HEK293 (cell line): ENCODE data around the gene ANXA10.

Experiments used
- CTCF ChIA-PET: fragments of 350-600 bp; formaldehyde crosslinking; extraction: SDS; loops from one replicate; lab custom pipeline; 2021; ENCODE audit warnings: antibody characterized with exemption; lab: Yijun Ruan, JAX
- POLR2A ChIA-PET: fragments of 300-600 bp; formaldehyde crosslinking; extraction: SDS; loops from one replicate; lab custom pipeline; 2020; ENCODE audit warnings: antibody characterized with exemption, inconsistent platforms; lab: Yijun Ruan, JAX
- H3K27ac ChIP-seq: fragments of 200-500 bp; sonication (Bioruptor generic); 2 replicates; pipeline ENCODE4 v1.5.1; 2014; ENCODE audit warnings: low read depth, low read length, control low read depth, inconsistent platforms; ENCODE audit errors: extremely low read depth
- H3K36me3 ChIP-seq, 2 experiments: fragments of 200-500 bp in 1 of 2; sonication (Bioruptor generic) in 1 of 2; 1 replicate in 1 of 2; 2 replicates in 1 of 2; pipeline ENCODE4 v1.5.1; 2014 to 2017; ENCODE audit warnings: inconsistent platforms in 2 of 2, low read length in 2 of 2; ENCODE audit not compliant: control insufficient read depth in 2 of 2, insufficient read depth in 1 of 2
- H3K4me1 ChIP-seq: fragments of 200-500 bp; sonication (Bioruptor generic); 2 replicates; pipeline ENCODE4 v1.5.1; 2014; ENCODE audit warnings: mild to moderate bottlenecking, low read length, inconsistent platforms; ENCODE audit not compliant: control insufficient read depth, insufficient read depth
- H3K4me3 ChIP-seq: 2 replicates; pipeline ENCODE4 v1.5.1; 2011; ENCODE audit warnings: low read depth, mild to moderate bottlenecking, control low read depth, low read length, moderate library complexity
- H3K9me3 ChIP-seq: fragments of 200-500 bp; sonication (Bioruptor generic); 2 replicates; pipeline ENCODE4 v1.5.1; 2014; ENCODE audit warnings: low read depth, low read length, inconsistent platforms; ENCODE audit not compliant: control insufficient read depth, insufficient read depth
- AEBP2 ChIP-seq: fragments of 450-650 bp; formaldehyde crosslinking; IDR thresholded peaks from 2 replicates; pipeline ENCODE4 v1.5.1; 2016; ENCODE audit warnings: missing biosample characterization, missing genetic modification characterization, borderline replicate concordance
- ATF2 ChIP-seq: fragments of 450-650 bp; formaldehyde crosslinking; IDR thresholded peaks from 2 replicates; pipeline ENCODE4 v1.5.1; 2016; ENCODE audit warnings: missing biosample characterization, missing genetic modification characterization, low read depth
- CTCF ChIP-seq: fragments of 450-650 bp; formaldehyde crosslinking; IDR thresholded peaks from 2 replicates; pipeline ENCODE4 v1.5.1; 2016; ENCODE audit warnings: missing biosample characterization, missing genetic modification characterization
- KLF1 ChIP-seq: fragments of 450-650 bp; formaldehyde crosslinking; IDR thresholded peaks from 2 replicates; pipeline ENCODE4 v1.5.1; 2016; ENCODE audit warnings: missing biosample characterization, missing genetic modification characterization
- KLF10 ChIP-seq: fragments of 450-650 bp; IDR thresholded peaks from 2 replicates; pipeline ENCODE4 v1.5.1; 2018; ENCODE audit warnings: missing biosample characterization, mild to moderate bottlenecking, missing genetic modification characterization
- KLF7 ChIP-seq: fragments of 450-650 bp; formaldehyde crosslinking; IDR thresholded peaks from 2 replicates; pipeline ENCODE4 v1.5.1; 2016; ENCODE audit warnings: missing biosample characterization, missing genetic modification characterization, borderline replicate concordance
- KLF9 ChIP-seq: fragments of 450-650 bp; formaldehyde crosslinking; IDR thresholded peaks from 2 replicates; pipeline ENCODE4 v1.5.1; 2016; ENCODE audit warnings: missing biosample characterization, missing genetic modification characterization, low read depth
- PRDM4 ChIP-seq: fragments of 450-650 bp; formaldehyde crosslinking; IDR thresholded peaks from 2 replicates; pipeline ENCODE4 v1.5.1; 2017; ENCODE audit warnings: missing biosample characterization, missing genetic modification characterization
- RBAK ChIP-seq: fragments of 450-650 bp; formaldehyde crosslinking; IDR thresholded peaks from 2 replicates; pipeline ENCODE4 v1.5.1; 2016; ENCODE audit warnings: missing biosample characterization, missing genetic modification characterization
- SALL2 ChIP-seq: fragments of 450-650 bp; formaldehyde crosslinking; IDR thresholded peaks from 2 replicates; pipeline ENCODE4 v1.5.0; 2017; ENCODE audit warnings: missing biosample characterization, mild to moderate bottlenecking, missing genetic modification characterization, borderline replicate concordance
- SCRT2 ChIP-seq: fragments of 450-650 bp; formaldehyde crosslinking; IDR thresholded peaks from 2 replicates; pipeline ENCODE4 v1.5.1; 2016; ENCODE audit warnings: missing biosample characterization, missing genetic modification characterization
- SP7 ChIP-seq: fragments of 450-650 bp; formaldehyde crosslinking; IDR thresholded peaks from 2 replicates; pipeline ENCODE4 v1.5.1; 2016; ENCODE audit warnings: missing biosample characterization, missing genetic modification characterization
- WT1 ChIP-seq: fragments of 450-650 bp; formaldehyde crosslinking; IDR thresholded peaks from 2 replicates; pipeline ENCODE4 v1.5.1; 2016; ENCODE audit warnings: missing biosample characterization, missing genetic modification characterization
- YY1 ChIP-seq: fragments of 450-650 bp; formaldehyde crosslinking; IDR thresholded peaks from 2 replicates; pipeline ENCODE4 v1.5.1; 2018; ENCODE audit warnings: missing biosample characterization, missing genetic modification characterization
- ZBTB1 ChIP-seq: fragments of 450-650 bp; formaldehyde crosslinking; IDR thresholded peaks from 2 replicates; pipeline ENCODE4 v1.5.1; 2016; ENCODE audit warnings: missing biosample characterization, missing genetic modification characterization
- ZBTB20 ChIP-seq: fragments of 450-650 bp; formaldehyde crosslinking; IDR thresholded peaks from 2 replicates; pipeline ENCODE4 v1.5.1; 2016; ENCODE audit warnings: missing biosample characterization, missing genetic modification characterization
- ZNF202 ChIP-seq: fragments of 450-650 bp; formaldehyde crosslinking; IDR thresholded peaks from 2 replicates; pipeline ENCODE4 v1.5.1; 2016; ENCODE audit warnings: missing biosample characterization, missing genetic modification characterization, borderline replicate concordance
- ZNF211 ChIP-seq: fragments of 450-650 bp; formaldehyde crosslinking; IDR thresholded peaks from 2 replicates; pipeline ENCODE4 v1.5.1; 2016; ENCODE audit warnings: low read depth, missing biosample characterization, missing genetic modification characterization
- ZNF223 ChIP-seq: fragments of 450-650 bp; formaldehyde crosslinking; IDR thresholded peaks from 2 replicates; pipeline ENCODE4 v1.5.1; 2016; ENCODE audit warnings: missing biosample characterization, missing genetic modification characterization
- ZNF394 ChIP-seq: fragments of 450-650 bp; formaldehyde crosslinking; IDR thresholded peaks from 2 replicates; pipeline ENCODE4 v1.5.1; 2016; ENCODE audit warnings: missing biosample characterization, missing genetic modification characterization, mild to moderate bottlenecking, moderate library complexity, borderline replicate concordance
- ZNF433 ChIP-seq: fragments of 450-650 bp; formaldehyde crosslinking; IDR thresholded peaks from 2 replicates; pipeline ENCODE4 v1.5.1; 2016; ENCODE audit warnings: missing biosample characterization, missing genetic modification characterization, low read depth
- ZNF658 ChIP-seq: fragments of 450-650 bp; formaldehyde crosslinking; IDR thresholded peaks from 2 replicates; pipeline ENCODE4; 2016; ENCODE audit warnings: missing biosample characterization, missing genetic modification characterization
- ZNF747 ChIP-seq: fragments of 450-650 bp; formaldehyde crosslinking; IDR thresholded peaks from 2 replicates; pipeline ENCODE4 v1.5.1; 2016; ENCODE audit warnings: missing biosample characterization, missing genetic modification characterization
- ZNF792 ChIP-seq: fragments of 450-650 bp; formaldehyde crosslinking; IDR thresholded peaks from 2 replicates; pipeline ENCODE4 v1.5.1; 2016; ENCODE audit warnings: missing biosample characterization, missing genetic modification characterization

The ANXA10 gene

GRCh38 chr4:168164045-168164444 lies 71.7 kb downstream of the ANXA10 start:
- no peak for TF ChIP-seq PRDM4
- TF ChIP-seq ZNF394 (tag by site-specific recombination): no peak
- no peak for TF ChIP-seq AEBP2 (tag by site-specific recombination)
- no peak for TF ChIP-seq ZBTB20 (tag by site-specific recombination)
- no peak for TF ChIP-seq KLF1 (tag by site-specific recombination)
- TF ChIP-seq ZNF433 (tag by site-specific recombination): no peak
- no peak for TF ChIP-seq RBAK (tag by site-specific recombination)
- no peak for TF ChIP-seq KLF7
- no peak for TF ChIP-seq KLF9 (tag by site-specific recombination)
- TF ChIP-seq KLF10 (tag by site-specific recombination): no peak
- TF ChIP-seq ZNF211 (tag by site-specific recombination): no peak
- TF ChIP-seq WT1 (tag by site-specific recombination): no peak
- no peak for TF ChIP-seq ZNF792 (tag by site-specific recombination)
- TF ChIP-seq ZNF202 (tag by site-specific recombination): no peak
- TF ChIP-seq ZNF658 (tag by site-specific recombination): no peak
- no peak for TF ChIP-seq SP7 (tag by site-specific recombination)
- no peak overlapping the region for H3K4me3 ChIP-seq
- H3K4me1 ChIP-seq: no peaks in the 10 kb centered on the region
- H3K9me3 ChIP-seq: no peaks in the 10 kb centered on the region
- H3K27ac ChIP-seq: no peak overlapping the region
- ChIA-PET POLR2A (no interaction called here), CTCF (interaction anchor here (0.5 kb wide), 1 partner anchor 14 kb away, joined by 3 read pairs; no protein-coding TSS in a partner anchor)
- H3K36me3 ChIP-seq: no peaks in the 10 kb centered on the region

- ChIA-PET POLR2A (no interaction called here), CTCF (interaction anchor here (0.5 kb wide), 1 partner anchor 36 kb away, joined by 3 read pairs; no protein-coding TSS in a partner anchor)
- Histone ChIP-seq H3K4me1 (no peaks in the 10 kb centered on the region), H3K9me3 (no peaks in the 10 kb centered on the region), H3K27ac (no peak overlapping the region), H3K36me3 (no peaks in the 10 kb centered on the region), H3K4me3 (no peak overlapping the region)
- TF ChIP-seq SCRT2: peak; percentile 34
- TF ChIP-seq YY1 (tag by site-specific recombination): no peak
These were observed 72.7 kb downstream of the ANXA10 start for GRCh38 chr4:168164915-168165548.

- H3K4me3 ChIP-seq: no peak overlapping the region
- TF ChIP-seq KLF7: no peak
- TF ChIP-seq CTCF (tag by site-specific recombination): no peak
- TF ChIP-seq ZNF223 (tag by site-specific recombination): no peak
- no peak for TF ChIP-seq ZNF792 (tag by site-specific recombination)
- TF ChIP-seq ZNF747: no peak
- TF ChIP-seq ZBTB20 (tag by site-specific recombination): no peak
- TF ChIP-seq ATF2 (tag by site-specific recombination): no peak
- no peak for TF ChIP-seq SALL2 (tag by site-specific recombination)
- TF ChIP-seq SP7 (tag by site-specific recombination): no peak
- TF ChIP-seq ZNF211 (tag by site-specific recombination): no peak
- no peak for TF ChIP-seq ZBTB1 (tag by site-specific recombination)
These were observed 75.5 kb downstream of the ANXA10 start for GRCh38 chr4:168167714-168168284.

More at GRCh38 chr4:168167714-168168284, 75.5 kb downstream of the ANXA10 start:
- ChIA-PET CTCF (no interaction called here), POLR2A (no interaction called here)
- Histone ChIP-seq H3K4me1 (no peaks in the 10 kb centered on the region), H3K9me3 (no peaks in the 10 kb centered on the region), H3K27ac (no peak overlapping the region), H3K36me3 (no peaks in the 10 kb centered on the region)
